GM12878 (cell line): ENCODE results near the gene LYPD4. TPM values are rescaled to one million over a fixed set of nuclear protein-coding genes. Genes with fewer than 3 reads are reported as not detected.

Experiments
- ATF7 ChIP-seq: fragments of 450-650 bp; IDR thresholded peaks from 2 replicates; pipeline ENCODE4 v1.6.1; 2016; ENCODE audit warnings: low read depth, mild to moderate bottlenecking
- BRCA1 ChIP-seq: IDR thresholded peaks from 2 replicates; pipeline ENCODE4 v1.6.1; 2011; ENCODE audit warnings: low read depth, low read length, improper control_type of control experiment
- CHD2 ChIP-seq: IDR thresholded peaks from 2 replicates; pipeline ENCODE4 v1.6.1; 2011; ENCODE audit warnings: low read depth, low read length, improper control_type of control experiment, borderline replicate concordance
- CHD4 ChIP-seq: fragments of 200-600 bp; sonication (generic); IDR thresholded peaks from 2 replicates; pipeline ENCODE4 v1.6.1; 2016; ENCODE audit warnings: mild to moderate bottlenecking
- E4F1 ChIP-seq: fragments of 450-650 bp; IDR thresholded peaks from 2 replicates; pipeline ENCODE4 v1.6.1; 2018; ENCODE audit warnings: borderline replicate concordance, mild to moderate bottlenecking; ENCODE audit not compliant: partially characterized antibody
- EP300 ChIP-seq, 2 experiments: fragments of 150-350 bp in 1 of 2; IDR thresholded peaks; 2 replicates each; pipeline ENCODE4 v1.6.1; 2011 to 2012; ENCODE audit warnings: low read depth in 2 of 2, low read length in 2 of 2, borderline replicate concordance in 1 of 2, improper control_type of control experiment in 1 of 2, inconsistent platforms in 1 of 2; ENCODE audit not compliant: control insufficient read depth in 1 of 2
- FOXK2 ChIP-seq: fragments of 450-650 bp; IDR thresholded peaks from 2 replicates; pipeline ENCODE4 v1.6.1; 2017; ENCODE audit warnings: mild to moderate bottlenecking, moderate library complexity
- JUNB ChIP-seq: IDR thresholded peaks from 2 replicates; pipeline ENCODE4 v1.6.1; 2016; ENCODE audit warnings: antibody characterized with exemption, mild to moderate bottlenecking
- KDM1A ChIP-seq: fragments of 200-600 bp; sonication (generic); IDR thresholded peaks from 2 replicates; pipeline ENCODE4 v1.6.1; 2016; ENCODE audit warnings: borderline replicate concordance
- MAX ChIP-seq: IDR thresholded peaks from 2 replicates; pipeline ENCODE4 v1.6.1; 2012; ENCODE audit warnings: low read depth, low read length, improper control_type of control experiment
- NFXL1 ChIP-seq: fragments of 450-650 bp; IDR thresholded peaks from 2 replicates; pipeline ENCODE4 v1.6.1; 2017; ENCODE audit warnings: antibody characterized with exemption, mild to moderate bottlenecking, borderline replicate concordance
- NRF1 ChIP-seq: conservative IDR thresholded peaks from 2 replicates; pipeline ENCODE4 v1.6.1; 2011; ENCODE audit warnings: mild to moderate bottlenecking, low read depth, low read length, improper control_type of control experiment
- PBX3 ChIP-seq: IDR thresholded peaks from 2 replicates; pipeline ENCODE4 v1.6.1; 2011; ENCODE audit warnings: mild to moderate bottlenecking, low read depth, low read length, moderate library complexity; ENCODE audit not compliant: insufficient replicate concordance
- PML ChIP-seq: IDR thresholded peaks from 2 replicates; pipeline ENCODE4 v1.6.1; 2012; ENCODE audit warnings: low read length, inconsistent platforms
- POLR2AphosphoS2 ChIP-seq: IDR thresholded peaks from 2 replicates; pipeline ENCODE4 v1.6.1; 2011; ENCODE audit warnings: low read depth, mild to moderate bottlenecking, low read length, improper control_type of control experiment, moderate library complexity
- POLR2AphosphoS5 ChIP-seq: IDR thresholded peaks from 2 replicates; pipeline ENCODE4 v1.6.1; 2011; ENCODE audit warnings: mild to moderate bottlenecking, low read length, inconsistent platforms
- RCOR1 ChIP-seq: conservative IDR thresholded peaks from 2 replicates; pipeline ENCODE4 v1.6.1; 2012; ENCODE audit warnings: low read depth, low read length, improper control_type of control experiment
- SMAD1 ChIP-seq: fragments of 450-650 bp; IDR thresholded peaks from 2 replicates; pipeline ENCODE4 v1.6.1; 2018; ENCODE audit warnings: mild to moderate bottlenecking, low read depth; ENCODE audit not compliant: partially characterized antibody
- STAT3 ChIP-seq: IDR thresholded peaks from 2 replicates; pipeline ENCODE4 v1.6.1; 2011; ENCODE audit warnings: low read depth, low read length, improper control_type of control experiment
- TAF1 ChIP-seq: IDR thresholded peaks from 2 replicates; pipeline ENCODE4 v1.6.1; 2011; ENCODE audit warnings: mild to moderate bottlenecking, low read depth, low read length, borderline replicate concordance
- TCF3 ChIP-seq: IDR thresholded peaks from 2 replicates; pipeline ENCODE4 v1.6.1; 2012; ENCODE audit warnings: low read depth, mild to moderate bottlenecking, low read length, borderline replicate concordance; ENCODE audit not compliant: insufficient read depth
- YY1 ChIP-seq: IDR thresholded peaks from 2 replicates; pipeline ENCODE4 v1.6.1; 2011; ENCODE audit warnings: low read depth, mild to moderate bottlenecking, low read length
- ZBED1 ChIP-seq: IDR thresholded peaks from 2 replicates; pipeline ENCODE4 v1.6.1; 2016; ENCODE audit warnings: borderline replicate concordance
- ZBTB11 ChIP-seq: fragments of 450-650 bp; formaldehyde crosslinking; IDR thresholded peaks from 2 replicates; pipeline ENCODE4 v1.5.0; 2022; ENCODE audit warnings: mild to moderate bottlenecking, missing genetic modification characterization
- polyA plus RNA-seq, 11 experiments: library from polyadenylated mRNA; depleted of rRNA in 4 of 11; unstranded in 6 of 11; stranded (reverse) in 5 of 11; fragments of >200 nt; fragmentation: Nextera tagmentation in 4 of 11; fragmentation: Illumina TruSeq in 1 of 11; extraction: Ambion mirVana in 4 of 11; extraction: Trizol in 1 of 11; gene quantifications; 1 replicate in 1 of 11; 2 replicates in 10 of 11; pipeline versions ENCODE4 v1.2.1 to v1.2.3, GENCODE V29; 2011 to 2016; ENCODE audit warnings: inconsistent platforms in 2 of 11, missing spikeins in 2 of 11, low read depth in 1 of 11
- total RNA-seq, 4 experiments: library from RNA; depleted of rRNA in 3 of 4; stranded (reverse); fragments of >200 nt in 3 of 4; fragmentation: Illumina TruSeq in 1 of 4; extraction: Trizol in 1 of 4; gene quantifications; 2 replicates each; pipeline versions ENCODE4 v1.2.1 to v1.2.3, GENCODE V29; 2013 to 2021

LYPD4 gene
- total and polyA plus RNA-seq, 10 of the 15 experiments (the other 5 are each of a cell fraction or from before 2014, with no cell fraction given): not detected

- TF ChIP-seq E4F1 (no peak), POLR2AphosphoS2 (peak; percentile 53; the same call in 1 of the 2 replicates), TAF1 (no peak), BRCA1 (no peak), ZBTB11 (CRISPR knock-in tag) (no peak), TCF3 (no peak), NRF1 (no peak), PBX3 (no peak), EP300 (IDR thresholded peaks at IDR 0.05; ENCODE audit: borderline replicate concordance in 1 of 2, control insufficient read depth in 1 of 2, low read depth in 2 of 2, low read length in 2 of 2) (no peak), STAT3 (no peak), JUNB (no peak), ZBED1 (0 out of 2 replicates have a peak, but pooled peaks have one; percentile 36), NFXL1 (no peak), ATF7 (no peak), MAX (0 out of 2 replicates have a peak, but pooled peaks have one; percentile 39), FOXK2 (no peak), PML (no peak), RCOR1 (no peak), SMAD1 (no peak), KDM1A (no peak), CHD4 (no peak), CHD2 (no peak), YY1 (no peak), POLR2AphosphoS5 (peak; percentile 64)
These were observed 28.5 kb upstream of the LYPD4 start (continued) for GRCh38 chr19:41872775-41873647.
